Astrocyte of the spinal cord (primary cell): ENCODE results near the gene GNPNAT1.
A peak's percentile ranks its signal among the peaks of the same experiment; 100 is the strongest.
"Not testable (repeated sequence)": the region's sequence is repeated elsewhere in the genome, so short reads cannot be mapped to it uniquely, and the experiment has no call there.

Experiments
- DNase-seq: peaks from one replicate; pipeline ENCODE4 v3.0.0; 2011; ENCODE audit warnings: low read depth, low spot score
- H3K4me3 ChIP-seq: 2 replicates; pipeline ENCODE4 v1.5.1; 2011; ENCODE audit warnings: low read depth, mild to moderate bottlenecking, low read length, moderate library complexity
- CTCF ChIP-seq: IDR thresholded peaks from 2 replicates; pipeline ENCODE4 v1.5.1; 2012; ENCODE audit warnings: low read depth, mild to moderate bottlenecking, low read length, inconsistent platforms
- in situ Hi-C: cut with HindIII; loops from 2 replicates; pipeline ENCODE4 v1.10.0; 2017; ENCODE audit warnings: low sequenced_read_pairs

The GNPNAT1 gene

DNA sequence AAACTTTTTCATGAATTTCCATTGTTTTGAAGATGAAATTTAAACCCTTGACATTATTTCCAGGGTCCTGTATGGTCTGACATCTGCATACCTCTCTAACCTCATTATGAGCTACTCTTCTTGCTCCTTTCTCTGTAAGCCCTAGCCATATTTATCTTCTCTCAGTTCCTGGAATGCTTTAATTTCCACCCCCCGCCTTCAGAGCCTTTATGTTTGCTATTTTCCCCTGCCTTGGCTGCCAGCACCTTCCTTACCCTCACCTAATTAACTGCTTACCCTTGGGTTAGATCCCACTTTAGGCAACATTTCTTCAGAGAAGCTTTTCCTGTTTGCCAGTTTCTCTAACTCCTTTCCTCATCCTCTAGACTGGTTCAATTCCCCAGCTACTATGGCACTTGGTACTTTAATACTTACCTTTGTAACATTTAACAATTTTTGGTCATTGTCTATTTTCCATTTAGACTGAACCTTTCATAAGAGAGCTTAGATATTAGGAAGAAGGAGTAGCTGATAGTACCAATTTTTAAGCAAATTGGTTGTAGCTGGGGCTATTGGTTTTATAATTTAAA lies 55.4 kb downstream of the GNPNAT1 start:
- in situ Hi-C loops, result no loop called here
- DNase-seq, result peak; percentile 7
- no peak overlapping the region for H3K4me3 ChIP-seq
- TF ChIP-seq CTCF, result no peak

DNA sequence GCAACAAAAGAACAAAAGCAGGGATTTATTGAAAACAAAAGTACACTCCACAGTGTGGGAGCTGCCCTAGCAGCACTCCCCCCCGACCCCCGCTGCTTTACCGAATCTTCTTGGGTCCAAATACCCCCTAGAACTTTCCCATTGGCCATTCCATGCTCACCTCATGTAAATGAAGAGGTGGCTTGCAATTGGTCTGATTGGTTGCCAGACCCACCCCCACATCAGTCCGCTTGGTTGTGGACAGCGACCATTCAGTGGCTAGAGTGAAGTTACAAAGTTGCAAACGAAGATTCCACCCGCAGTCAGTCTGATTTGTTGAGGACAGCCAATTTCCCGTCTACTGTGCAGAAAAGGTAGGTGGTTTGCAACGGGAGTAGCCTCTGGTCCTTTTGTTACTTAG lies 57.6 kb downstream of the GNPNAT1 start:
- H3K4me3 ChIP-seq, result no peak overlapping the region
- no peak for TF ChIP-seq CTCF
- no peak for DNase-seq
- in situ Hi-C loops, result no loop called here

- in situ Hi-C loops, result no loop called here
- peak; percentile 31 for DNase-seq
- H3K4me3 ChIP-seq, result peak overlapping the region; percentile 98
- TF ChIP-seq CTCF, result no peak
Observed at GRCh38 chr14:52730709-52731111, 60.7 kb downstream of the GNPNAT1 start.

- in situ Hi-C loops, result no loop called here
- DNase-seq, result peak; percentile 99
- TF ChIP-seq CTCF, result no peak
- peak within 1 kb of the TSS; percentile 98 for H3K4me3 ChIP-seq
Observed at GRCh38 chr14:52729925-52730708, 61.3 kb downstream of the GNPNAT1 start, which contains the start of gene STYX. STYX (plus strand) TSS chr14:52730166; CDS start chr14:52730475, 309 bp downstream.

DNA sequence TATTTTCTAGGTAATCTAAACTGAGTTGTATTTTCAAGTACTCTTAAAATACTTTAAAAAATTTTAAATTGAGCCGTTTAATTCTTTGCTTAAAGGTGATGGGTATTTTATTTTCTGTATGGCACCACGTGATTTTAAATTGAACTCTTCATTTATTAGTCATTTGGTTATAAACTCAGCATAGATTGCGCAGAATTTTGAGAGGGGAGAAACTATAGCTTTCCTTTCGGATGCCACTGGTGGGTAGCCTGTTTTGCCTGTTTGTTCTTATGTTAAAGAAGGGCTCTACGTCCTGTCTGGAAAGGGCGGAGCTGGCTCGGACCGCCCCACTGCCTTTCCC lies 61.9 kb downstream of the GNPNAT1 start:
- H3K4me3 ChIP-seq, result peak overlapping the region; percentile 35
- in situ Hi-C loops, result no loop called here
- no peak for DNase-seq
- TF ChIP-seq CTCF, result no peak

GRCh38 chr14:52729035-52729434 lies 62.4 kb downstream of the GNPNAT1 start:
- H3K4me3 ChIP-seq, in situ Hi-C loops, DNase-seq: not testable (repeated sequence)

DNA sequence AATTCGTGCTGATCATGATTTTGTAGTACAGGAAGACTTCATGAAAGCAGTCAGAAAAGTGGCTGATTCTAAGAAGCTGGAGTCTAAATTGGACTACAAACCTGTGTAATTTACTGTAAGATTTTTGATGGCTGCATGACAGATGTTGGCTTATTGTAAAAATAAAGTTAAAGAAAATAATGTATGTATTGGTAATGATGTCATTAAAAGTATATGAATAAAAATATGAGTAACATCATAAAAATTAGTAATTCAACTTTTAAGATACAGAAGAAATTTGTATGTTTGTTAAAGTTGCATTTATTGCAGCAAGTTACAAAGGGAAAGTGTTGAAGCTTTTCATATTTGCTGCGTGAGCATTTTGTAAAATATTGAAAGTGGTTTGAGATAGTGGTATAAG lies 63.9 kb downstream of the GNPNAT1 start:
- in situ Hi-C loops, DNase-seq, H3K4me3 ChIP-seq: not testable (repeated sequence)
